T-helper 2 cell treated with Interferon-gamma antibody and Interleukin-4, amounts not matched to agents 100 ng/mL and 5 ng/mL, for 36 hours (primary cell): ENCODE data around the gene PLAGL1. TPM values are rescaled to one million over a fixed set of nuclear protein-coding genes. Genes with fewer than 3 reads are reported as not detected.
"Not testable (repeated sequence)": the region's sequence is repeated elsewhere in the genome, so short reads cannot be mapped to it uniquely, and the experiment has no call there.

ENCODE experiments used
- intact Hi-C: fragments of 100-400 bp; cut with micrococcal nuclease; formaldehyde crosslinking; loops from one replicate; pipeline ENCODE4 v1.15.1; 2023
- total RNA-seq: library from RNA; stranded (reverse); gene quantifications from 2 replicates; pipeline ENCODE4 v1.2.3, GENCODE V29; 2022

Gene PLAGL1
- total RNA-seq, 1 donor from 2014 or later: 4.1 TPM

GRCh38 chr6:143941852-143942627, 66.0 kb downstream of the PLAGL1 start:
- intact Hi-C loops: loop anchor here (1.0 to 2.0 kb wide), 3 partner anchors 148 to 275 kb away; partner anchors contain the start of gene SF3B5

DNA sequence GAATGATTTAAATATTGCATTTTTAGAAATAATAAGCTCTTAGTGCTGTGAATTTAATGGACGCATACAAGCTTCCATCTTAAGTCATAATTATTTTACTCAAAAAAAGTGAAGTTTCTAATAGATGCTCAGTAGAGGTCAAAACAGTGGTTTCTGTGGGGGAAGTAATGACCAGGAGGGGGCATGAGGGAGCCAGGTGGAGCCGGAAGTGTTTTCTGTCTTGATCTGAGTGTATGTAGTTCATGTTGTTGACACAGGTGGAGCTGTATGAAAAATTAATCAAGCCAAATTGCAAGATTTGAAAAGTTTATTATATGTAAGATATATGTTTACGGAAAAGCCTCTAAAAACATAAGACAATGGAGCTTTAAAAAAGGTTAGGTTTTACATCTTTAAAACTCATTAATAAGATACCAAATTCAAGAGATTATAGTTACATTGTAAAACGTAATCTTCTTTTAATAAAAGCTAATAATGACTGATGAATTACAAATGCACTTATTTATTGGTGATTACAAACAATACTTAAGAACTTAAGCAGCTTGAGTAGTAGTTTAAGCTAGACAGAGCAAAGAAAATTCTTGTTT, 68.0 kb downstream of the PLAGL1 start:
- intact Hi-C loops: loop anchor here (1.0 to 2.0 kb wide), 5 partner anchors 73 to 365 kb away; partner anchors contain the start of gene SF3B5

DNA sequence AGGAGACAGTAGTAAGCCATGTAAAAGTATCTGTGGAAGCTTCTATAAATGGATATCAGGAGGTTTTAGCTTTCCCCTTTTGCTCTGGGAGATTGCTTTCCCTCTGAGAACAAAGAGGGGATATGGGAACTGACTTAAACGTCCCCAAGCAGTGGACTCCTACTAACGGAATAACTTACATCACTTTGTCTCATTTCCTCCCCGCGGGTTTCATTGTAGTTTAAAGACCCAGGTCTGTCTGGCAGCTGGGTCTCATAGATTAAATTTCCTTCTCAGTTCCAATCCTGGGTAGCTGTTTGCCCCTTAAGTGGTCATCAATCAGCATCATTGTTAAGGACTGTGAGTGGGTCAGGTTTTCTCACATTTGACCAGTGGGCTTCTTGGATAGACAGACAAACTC, 68.7 kb downstream of the PLAGL1 start:
- intact Hi-C loops: no loop called here

- intact Hi-C loops: no loop called here
Observed at GRCh38 chr6:143937668-143937970, 70.4 kb downstream of the PLAGL1 start.

DNA sequence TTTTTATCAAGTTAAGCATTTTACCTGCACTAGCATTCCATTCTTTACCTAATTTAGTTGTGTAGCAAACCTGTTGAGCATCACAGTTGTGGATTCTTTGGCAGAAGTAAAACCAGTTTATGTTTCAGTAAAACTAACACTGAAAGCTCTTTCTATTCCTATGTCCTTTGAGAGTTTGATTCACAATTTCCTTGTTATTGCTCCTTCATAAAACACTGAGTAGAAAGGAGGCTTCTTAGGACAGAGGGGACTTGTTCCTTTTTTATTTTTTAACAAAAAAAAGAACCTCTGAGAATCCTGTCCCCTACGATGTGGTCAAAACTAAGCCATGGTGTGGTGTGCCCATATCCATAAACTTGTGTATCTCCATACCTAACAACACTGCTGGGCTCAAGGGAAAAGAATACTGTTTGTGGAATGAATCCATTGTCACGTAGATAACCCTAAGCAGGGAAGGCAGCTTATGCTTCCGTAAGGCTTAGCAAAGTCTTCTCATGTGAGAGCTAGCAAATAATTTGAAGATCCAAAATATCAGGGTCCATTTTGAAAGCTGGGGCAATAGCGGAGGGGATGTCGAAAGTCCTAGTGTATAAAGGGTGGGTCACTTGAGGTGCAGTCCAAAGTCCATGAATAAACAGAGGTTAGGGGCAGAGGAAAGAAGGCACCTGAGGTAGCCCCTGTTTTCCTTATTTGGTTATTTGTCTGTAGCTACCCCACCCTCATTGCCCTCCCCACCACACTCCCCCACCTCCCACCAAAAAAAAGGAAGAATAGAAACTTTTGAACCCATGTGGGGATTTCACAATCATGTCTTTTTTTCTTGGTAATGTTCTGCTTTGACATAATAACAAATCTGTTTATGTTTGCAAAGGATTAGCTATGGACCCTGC, 71.0 kb downstream of the PLAGL1 start:
- intact Hi-C loops: no loop called here

DNA sequence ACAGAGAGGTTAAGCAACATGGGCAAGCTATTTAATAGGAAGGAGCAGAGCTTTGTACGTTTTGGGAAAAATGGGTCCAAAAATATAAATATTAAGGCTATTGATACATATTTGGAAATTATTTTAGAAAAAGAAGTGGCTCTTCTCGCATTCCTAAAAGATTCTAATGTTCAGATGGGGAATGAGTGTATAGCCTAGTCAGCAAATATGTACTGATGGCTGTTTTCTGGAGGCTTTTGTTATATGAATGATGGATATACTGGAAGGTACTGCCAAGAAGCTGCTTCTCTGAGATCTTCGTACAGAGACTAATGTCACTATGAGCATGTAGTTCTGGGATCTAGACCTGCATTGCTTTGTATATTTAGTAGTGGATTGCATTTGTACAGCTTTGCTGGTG, 71.7 kb downstream of the PLAGL1 start:
- intact Hi-C loops: no loop called here

GRCh38 chr6:143934867-143935266, 73.2 kb downstream of the PLAGL1 start:
- intact Hi-C loops: no loop called here

DNA sequence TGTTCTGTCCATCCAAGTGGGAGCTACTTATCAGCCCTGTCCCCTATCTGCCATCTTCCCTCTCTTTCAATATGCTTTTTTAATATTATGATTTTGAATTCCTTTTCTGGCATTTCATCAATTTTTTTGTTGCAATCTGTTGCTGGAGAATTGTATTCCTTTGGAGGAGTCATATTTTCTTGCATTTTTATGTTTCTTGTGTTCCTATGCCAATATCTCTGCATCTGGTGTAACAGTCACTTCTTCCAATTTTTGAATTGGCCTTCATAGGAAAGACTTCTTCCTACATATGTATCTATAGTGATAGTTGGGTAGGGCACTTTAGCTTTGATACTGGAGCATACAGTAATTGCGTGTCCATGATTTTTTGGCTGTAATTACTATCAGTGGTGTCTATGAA, 73.7 kb downstream of the PLAGL1 start:
- intact Hi-C loops: no loop called here

DNA sequence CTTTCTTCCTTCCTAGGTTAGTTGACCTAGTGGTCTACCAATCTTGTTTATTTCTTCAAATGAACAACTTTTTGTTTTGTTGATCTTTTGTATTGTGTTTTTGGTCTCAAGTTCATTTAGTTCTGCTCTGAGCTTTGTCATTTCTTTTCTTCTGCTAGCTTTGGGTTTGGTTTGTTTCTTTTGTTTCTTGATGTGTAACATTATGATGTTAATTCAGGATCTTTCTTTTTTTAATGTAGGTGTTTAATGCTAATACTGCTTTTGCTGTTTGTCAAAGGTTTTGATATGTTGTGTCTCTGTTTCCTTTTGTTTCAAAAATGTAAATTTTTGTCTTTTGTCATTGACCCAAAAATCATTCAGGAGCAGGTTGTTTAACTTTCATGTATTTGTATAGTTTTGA, 78.1 kb downstream of the PLAGL1 start:
- intact Hi-C loops: no loop called here

GRCh38 chr6:143928853-143929252, 79.2 kb downstream of the PLAGL1 start:
- intact Hi-C loops: no loop called here

DNA sequence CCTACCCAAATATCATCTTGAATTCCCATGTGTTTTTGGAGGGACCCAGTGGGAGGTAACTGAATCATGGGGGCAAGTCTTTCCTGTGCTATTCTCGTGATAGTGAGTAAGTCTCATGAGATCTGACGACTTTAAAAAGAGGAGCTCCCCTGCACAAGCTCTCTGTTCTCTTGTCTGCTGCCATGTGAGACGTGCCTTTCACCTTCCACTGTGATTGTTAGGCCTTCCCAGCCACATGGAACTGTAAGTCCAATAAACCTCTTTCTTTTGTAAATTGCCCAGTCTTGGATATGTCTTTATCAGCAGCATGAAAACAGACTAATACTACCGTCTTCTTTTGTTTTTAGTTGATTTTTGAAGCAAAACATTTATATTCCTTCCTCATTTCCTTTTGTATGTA, 91.0 kb downstream of the PLAGL1 start:
- intact Hi-C loops: not testable (repeated sequence)

DNA sequence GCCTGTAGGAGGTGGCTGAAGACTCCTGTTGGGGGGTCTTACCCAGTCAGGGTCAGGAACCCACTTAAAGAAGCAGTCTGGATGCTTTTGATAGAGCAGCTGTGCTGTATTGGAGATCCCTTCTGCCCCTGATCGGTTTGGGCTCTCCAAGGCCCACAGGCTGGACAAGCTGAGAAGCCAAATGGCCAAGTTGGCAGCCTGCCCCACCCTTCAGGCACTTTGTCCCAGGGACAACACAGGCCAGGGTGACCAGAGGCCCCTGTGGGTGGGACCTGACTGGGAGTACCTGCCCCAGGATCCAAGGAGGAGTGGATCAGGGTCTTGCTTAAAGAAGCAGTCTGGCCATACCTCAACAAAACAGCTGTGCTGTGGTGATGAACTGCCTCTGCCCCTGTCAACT, 95.4 kb downstream of the PLAGL1 start:
- intact Hi-C loops: no loop called here

DNA sequence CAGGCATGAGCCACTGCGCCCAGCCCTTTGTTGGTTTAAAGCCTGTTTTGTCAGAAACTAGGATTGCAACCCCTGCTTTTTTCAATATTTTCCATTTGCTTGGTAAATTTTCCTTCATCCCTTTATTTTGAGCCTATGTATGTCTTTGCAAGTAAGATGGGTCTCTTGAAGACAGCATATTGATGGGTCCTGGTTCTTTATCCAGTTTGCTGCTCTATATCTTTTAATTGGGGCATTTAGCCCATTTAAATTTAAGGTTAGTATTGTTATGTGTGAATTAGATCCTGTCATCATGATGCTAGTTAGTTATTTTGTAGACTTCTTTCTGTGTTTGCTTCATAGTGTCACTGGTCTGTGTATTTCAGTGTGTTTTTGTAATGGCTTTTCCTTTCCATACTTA, 97.0 kb downstream of the PLAGL1 start:
- intact Hi-C loops: no loop called here

GRCh38 chr6:143902827-143903226, 105.2 kb downstream of the PLAGL1 start:
- intact Hi-C loops: no loop called here

DNA sequence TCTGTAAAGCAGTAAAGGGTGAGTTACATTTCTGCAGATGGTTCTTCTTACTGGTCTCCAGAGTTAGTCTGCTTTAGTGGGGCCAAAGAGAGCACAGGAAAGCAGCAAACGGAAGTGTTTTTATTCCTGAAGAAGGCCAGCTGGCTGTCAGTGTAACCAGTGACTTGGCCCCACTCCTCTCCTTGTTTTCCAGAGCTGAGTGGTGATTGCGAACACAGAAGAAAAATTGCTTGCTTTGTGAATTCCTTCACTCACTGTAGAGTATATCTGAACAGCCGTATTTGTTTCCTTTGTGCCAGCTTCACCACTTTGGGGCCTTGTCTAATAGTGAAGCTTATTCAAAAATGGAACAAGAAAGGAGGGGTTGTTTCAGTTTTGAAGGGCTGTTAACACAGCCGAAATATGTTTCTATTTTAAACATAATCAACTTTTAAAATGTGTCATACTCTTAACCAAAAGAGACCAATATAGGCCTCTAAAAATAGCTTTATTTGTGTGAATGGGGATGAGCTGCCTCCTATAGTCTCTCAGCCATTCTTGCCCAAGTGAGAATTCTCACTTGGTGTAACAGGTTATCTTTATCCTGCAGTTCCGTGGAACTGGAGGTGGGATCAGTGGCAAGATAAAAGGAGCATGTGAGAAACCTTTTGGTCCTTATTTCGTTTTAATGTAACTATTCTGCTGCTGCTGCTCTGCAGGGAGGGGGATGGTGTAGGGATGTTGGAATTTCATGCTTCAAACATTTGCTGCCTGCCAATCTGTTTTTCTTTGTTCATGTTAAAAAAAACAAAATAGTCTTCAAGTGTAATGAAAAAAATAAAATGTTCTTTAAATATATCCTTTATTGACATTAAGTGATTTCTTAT, 105.9 kb downstream of the PLAGL1 start:
- intact Hi-C loops: no loop called here

DNA sequence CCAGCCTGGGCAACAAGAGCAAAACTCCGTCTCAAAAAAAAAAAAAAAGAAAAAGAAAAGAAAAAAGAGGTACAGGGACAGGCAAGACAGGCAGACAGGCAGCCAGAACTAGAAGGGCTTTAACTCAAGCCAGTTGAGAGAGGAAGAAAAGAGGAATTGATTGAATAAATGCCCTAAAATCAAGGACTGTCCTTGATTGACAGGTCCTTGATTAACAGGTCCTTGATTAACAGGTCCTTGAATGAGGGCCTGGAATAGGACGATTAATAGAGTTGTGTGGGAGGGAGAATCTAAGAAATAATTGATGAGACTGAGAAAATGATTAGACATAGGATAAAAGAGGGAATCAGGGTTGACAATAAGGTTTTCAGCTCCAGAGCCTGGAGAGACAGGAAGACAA, 107.7 kb downstream of the PLAGL1 start:
- intact Hi-C loops: no loop called here

DNA sequence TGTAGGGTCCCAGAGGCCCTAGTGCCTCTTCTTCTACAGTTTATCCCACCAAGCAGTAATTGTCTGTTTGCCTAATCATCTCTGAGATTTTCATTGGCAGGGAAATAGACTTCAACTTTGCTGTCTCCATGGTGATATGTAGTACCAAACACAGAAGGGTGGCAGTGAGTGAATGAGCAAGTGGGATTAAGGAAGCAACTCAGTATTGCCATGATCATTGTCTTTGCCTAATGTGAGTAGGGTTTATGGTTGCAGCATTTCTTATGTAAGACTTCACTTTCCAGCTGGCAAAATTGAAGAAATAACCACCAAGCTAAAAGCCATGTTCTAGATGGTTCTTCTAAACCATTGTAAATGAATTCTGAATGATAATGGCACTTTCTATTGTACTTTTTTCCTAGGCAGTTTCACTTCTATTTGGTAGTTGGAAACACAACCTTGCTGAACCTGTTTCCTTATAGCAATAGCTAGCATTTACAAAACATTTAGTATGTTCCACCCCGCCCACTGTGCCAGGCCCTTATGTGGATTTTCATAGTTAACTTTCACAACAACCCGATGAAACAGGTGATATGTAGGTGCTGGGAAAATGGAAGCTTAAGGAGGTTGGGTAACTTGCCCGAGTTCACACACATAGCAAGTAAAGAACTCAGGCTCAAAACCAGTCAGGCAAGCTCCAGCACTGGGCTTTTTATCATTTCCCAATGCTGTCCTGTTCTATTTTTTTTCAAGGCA, 111.8 kb downstream of the PLAGL1 start:
- intact Hi-C loops: no loop called here

- intact Hi-C loops: no loop called here
Observed at GRCh38 chr6:143894655-143895054, 113.4 kb downstream of the PLAGL1 start.
